ENCODE results near the gene TMEM128.
"Not testable (repeated sequence)": the region's sequence is repeated elsewhere in the genome, so short reads cannot be mapped to it uniquely, and the experiment has no call there.

TMEM128 gene

GRCh38 chr4:4254666-4255065 is 6.6 kb upstream of the TMEM128 start:
- DNase-seq (ENCODE audit: low spot score) = no peak

DNA sequence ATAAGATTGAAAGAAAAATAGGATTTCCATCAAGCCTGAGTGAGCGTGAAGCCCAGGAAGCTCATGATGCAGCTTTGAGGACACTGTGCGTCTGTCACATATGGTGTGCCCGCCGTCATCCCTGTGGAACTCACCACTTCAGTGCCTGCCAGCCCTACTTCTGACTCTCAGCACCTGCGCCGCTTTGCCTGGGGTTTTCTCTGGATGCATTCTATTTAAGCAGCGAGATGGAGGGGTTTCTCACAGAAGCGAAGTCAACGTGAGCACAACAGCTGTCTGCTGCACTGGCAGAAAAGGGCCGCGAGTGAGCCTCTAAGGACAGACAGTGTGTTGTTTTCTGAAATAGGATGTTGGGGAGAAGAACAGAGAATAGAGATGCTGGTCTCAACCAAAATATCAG is 6.2 kb upstream of the TMEM128 start:
- DNase-seq (ENCODE audit: low spot score) = no peak

- no peak for DNase-seq (ENCODE audit: low spot score)
Observed at GRCh38 chr4:4249866-4250265, 1.8 kb upstream of the TMEM128 start.

DNA sequence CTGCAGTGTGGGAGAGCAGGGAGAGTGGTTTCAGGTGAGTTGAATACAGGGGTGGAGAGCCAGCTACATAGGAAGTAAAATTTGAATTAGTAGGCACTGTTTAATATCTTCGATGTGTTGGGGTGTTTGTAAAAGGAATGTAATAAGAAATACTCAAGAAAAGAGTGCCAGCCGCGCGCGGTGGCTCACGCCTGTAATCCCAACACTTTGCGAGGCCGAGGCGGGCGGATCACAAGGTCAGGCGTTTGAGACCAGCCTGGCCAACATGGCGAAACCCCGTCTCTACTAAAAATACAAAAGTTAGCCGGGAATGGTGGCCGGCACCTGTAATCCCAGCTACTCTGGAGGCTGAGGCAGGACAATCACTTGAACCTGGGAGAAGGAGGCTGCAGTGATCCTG is 1.3 kb upstream of the TMEM128 start:
- not testable (repeated sequence) for DNase-seq (ENCODE audit: low spot score)

- no peak for DNase-seq (ENCODE audit: low spot score)
Observed at GRCh38 chr4:4248885-4249203, 821 bp upstream of the TMEM128 start.

- no peak for DNase-seq (ENCODE audit: low spot score)
Observed at GRCh38 chr4:4247696-4248028, 361 bp downstream of the TMEM128 start.

GRCh38 chr4:4245172-4245571 is 2.9 kb downstream of the TMEM128 start:
- no peak for DNase-seq (ENCODE audit: low spot score)

- not testable (repeated sequence) for DNase-seq (ENCODE audit: low spot score)
Observed at GRCh38 chr4:4239551-4239950, 8.5 kb downstream of the TMEM128 start.

- DNase-seq (ENCODE audit: low spot score) = no peak
Observed at GRCh38 chr4:4233610-4234009, 14.4 kb downstream of the TMEM128 start.

- DNase-seq (ENCODE audit: low spot score) = no peak
Observed at GRCh38 chr4:4228356-4228668, 19.7 kb downstream of the TMEM128 start.

DNA sequence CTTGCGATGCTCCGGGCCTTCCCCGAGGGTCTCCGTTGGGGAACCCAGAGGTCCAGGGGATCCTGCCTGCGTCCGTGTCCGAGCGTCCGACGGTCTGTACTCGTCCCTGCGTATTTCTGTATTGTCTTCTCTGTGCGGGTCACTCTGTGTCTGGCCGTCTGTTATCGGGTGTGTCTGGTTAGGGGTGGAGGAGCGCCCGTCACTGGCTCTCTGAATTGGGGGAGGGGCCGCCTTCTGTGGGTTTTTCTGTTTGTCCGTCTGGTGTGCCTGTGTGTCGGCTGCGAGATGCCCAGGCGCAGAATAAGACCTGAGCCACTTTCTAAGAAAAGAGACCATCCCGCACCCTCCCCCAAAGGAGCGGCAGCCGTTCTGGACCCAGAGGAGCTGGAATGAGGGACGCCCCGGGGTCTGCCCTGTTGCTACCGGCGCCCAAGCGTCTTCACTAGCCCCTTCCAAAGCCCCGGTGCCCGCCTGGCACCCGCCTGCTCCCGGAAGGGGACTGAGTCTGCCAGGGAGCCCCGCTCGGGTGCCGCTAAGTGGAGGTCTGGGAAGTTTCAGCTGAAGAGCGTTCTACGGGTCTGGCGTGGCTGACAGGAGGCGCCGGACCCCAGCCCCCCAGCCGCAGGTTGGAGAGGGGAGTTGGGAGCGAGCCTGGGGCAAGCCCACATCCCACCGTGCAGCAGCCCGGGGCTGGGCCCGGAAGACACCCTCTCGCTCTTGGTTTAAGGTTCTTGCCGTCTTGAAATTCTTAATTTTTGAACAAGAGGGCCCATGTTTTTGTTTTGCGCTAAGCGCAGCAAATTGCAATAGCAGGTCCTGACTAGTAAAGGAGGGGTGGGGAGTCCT is 20.3 kb downstream of the TMEM128 start:
- DNase-seq (ENCODE audit: low spot score) = no peak

DNA sequence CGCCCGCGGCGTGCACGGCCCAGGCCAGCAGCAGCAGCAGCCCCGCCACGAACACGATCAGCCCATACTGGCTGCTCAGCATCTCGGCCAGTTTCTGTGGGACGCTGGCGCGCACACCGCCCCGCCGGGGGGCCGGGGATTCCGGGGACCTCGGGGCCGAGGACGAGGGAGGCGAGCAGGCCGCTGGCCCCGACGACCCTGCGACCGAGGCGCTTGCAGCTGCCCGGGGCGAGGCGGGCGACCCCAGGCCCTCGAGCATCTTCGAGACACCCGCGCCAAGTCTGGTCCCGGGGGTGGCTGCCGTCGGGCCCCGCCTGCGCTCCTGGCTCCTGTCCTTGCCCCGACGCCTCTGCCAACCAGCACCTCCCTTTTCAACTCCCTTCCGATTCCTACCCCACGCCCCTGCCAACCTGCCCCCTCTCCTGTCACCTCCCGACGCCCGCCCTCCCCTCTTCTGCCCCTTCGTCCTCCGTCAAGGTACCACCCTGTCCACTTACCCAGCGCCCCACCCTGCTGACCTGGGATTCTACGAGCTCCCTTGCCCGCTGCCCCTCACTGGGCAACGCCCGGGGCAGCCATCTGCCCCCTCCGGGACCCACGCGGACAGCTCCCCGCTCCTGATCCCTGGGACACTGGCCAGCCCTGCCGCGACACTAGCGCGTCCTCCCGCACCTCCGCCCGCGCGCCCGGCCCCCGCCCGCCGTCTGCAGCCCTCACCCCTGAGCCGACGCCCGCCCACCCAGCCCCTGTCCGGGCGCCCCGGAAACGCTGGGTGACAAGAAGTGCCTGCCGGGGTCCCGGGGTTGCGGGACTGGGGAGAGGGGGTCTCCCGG is 21.2 kb downstream of the TMEM128 start, which contains the start of gene OTOP1:
TSS of gene OTOP1 (minus strand) at position 324 of the 833 bp plus-strand sequence. CDS start at position 259, 65 bp downstream.
- DNase-seq (ENCODE audit: low spot score) = no peak

- DNase-seq (ENCODE audit: low spot score) = no peak
Observed at GRCh38 chr4:4225915-4226605, 22.0 kb downstream of the TMEM128 start.

DNA sequence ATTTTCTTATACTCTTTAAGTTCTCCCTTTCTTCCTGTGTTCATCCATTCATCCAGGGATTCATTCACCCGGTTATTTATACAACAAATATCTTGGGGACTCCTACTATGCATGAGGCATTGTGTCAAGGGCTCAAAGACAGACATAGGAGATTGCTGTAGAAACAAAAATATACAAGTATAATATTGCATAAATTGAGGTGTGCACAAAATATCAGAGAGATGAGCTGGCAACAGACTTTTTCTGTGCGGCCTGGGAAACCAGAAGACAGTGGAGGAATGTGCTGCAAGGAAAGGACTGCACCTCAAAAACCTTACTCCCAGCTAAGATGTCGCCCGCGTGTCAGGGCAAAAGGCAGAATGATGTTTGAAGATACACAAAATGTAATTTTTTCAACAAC is 30.9 kb downstream of the TMEM128 start:
- DNase-seq (ENCODE audit: low spot score) = no peak

DNA sequence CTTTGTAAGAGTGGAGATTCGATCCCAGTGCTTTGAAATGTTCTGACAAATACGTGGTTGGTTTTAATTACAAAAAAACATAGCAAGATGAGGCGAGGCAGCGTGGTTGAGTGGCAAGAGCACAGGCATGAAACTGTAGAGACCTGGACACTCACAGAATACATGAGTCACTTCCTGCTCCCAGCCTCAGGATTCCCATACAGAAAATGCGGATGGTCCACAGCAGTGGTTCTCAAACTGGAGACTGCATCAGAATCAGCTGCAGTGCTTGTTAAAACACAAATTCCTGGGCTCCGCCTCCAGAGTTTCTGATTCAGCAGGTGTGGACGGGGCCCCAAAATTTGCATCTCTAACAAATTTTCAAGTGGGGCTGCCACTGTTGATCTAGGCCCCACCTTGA is 31.4 kb downstream of the TMEM128 start:
- no peak for DNase-seq (ENCODE audit: low spot score)

GRCh38 chr4:4213674-4214073 is 34.3 kb downstream of the TMEM128 start:
- not testable (repeated sequence) for DNase-seq (ENCODE audit: low spot score)

DNA sequence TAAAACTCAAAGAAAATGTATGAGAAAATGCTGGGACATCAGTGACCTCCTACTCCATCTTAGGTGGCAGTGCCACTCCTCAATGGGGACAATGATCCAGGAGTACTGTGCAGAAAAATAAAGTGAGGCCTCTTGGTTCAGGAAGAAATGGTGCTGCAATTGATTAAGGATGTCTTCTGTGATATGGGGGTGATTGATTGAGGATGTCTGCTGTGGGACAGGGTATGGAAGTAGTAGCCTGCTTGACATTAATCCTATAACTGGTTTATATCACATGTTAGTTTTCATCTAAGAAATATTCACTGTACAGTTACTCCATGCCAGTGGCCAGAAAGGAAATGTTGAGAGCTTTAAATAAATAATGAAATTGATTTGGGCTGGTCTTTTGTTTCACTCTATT is 41.8 kb downstream of the TMEM128 start:
- DNase-seq (ENCODE audit: low spot score) = no peak

GRCh38 chr4:4204401-4204745 is 43.6 kb downstream of the TMEM128 start:
- no peak for DNase-seq (ENCODE audit: low spot score)

DNA sequence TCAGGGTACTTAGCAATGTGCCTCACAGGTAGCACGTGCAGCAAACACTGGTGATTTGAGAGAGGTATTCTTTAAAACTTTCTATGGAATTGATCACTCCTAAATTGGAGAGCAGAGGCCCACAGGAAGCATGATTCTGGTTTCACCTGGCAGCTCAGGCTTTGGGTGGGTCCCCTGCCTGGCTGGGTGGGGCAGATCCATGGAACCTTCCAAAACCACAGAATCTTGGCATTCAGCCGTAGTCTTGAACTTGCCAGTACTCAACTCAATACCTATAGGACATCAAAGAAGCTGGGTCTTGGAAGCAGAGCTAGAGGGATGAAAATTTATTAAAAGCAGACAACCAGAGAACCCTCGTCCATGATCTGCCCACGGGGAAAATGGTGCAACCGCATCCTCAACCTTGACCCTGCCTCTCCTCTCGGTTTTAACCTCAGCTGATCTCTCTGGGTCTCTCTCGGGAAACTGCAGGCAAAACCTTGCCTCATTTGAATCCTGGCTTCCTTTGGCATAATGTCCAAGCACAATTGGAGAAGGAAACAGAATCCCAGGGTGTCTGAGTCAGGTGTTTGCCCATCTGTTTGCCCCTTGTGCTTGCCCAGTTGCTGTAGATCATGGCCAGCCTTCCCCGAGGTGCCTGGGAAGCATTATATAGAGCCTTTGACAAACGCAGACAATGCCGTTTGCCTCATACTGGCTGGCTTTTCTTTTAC is 44.2 kb downstream of the TMEM128 start:
- no peak for DNase-seq (ENCODE audit: low spot score)

DNA sequence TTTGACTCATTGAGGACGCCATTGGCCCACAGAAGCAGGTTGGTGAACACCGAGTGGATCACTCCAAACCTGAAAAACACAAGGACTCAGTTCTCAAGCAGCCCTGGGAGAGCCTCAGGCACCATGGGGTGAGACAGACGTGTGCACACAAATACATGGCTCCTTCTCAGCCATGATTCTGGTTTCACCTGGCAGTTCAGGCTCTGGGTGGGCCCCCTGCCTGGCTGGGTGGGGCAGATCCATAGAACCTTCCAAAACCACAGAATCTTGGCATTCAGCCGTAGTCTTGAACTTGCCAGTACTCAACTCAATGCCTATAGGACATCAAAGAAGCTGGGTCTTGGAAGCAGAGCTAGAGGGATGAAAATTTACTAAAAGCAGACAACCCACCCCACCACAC is 45.5 kb downstream of the TMEM128 start:
- DNase-seq (ENCODE audit: low spot score) = no peak

- DNase-seq (ENCODE audit: low spot score) = no peak
Observed at GRCh38 chr4:4200624-4201023, 47.4 kb downstream of the TMEM128 start.

DNA sequence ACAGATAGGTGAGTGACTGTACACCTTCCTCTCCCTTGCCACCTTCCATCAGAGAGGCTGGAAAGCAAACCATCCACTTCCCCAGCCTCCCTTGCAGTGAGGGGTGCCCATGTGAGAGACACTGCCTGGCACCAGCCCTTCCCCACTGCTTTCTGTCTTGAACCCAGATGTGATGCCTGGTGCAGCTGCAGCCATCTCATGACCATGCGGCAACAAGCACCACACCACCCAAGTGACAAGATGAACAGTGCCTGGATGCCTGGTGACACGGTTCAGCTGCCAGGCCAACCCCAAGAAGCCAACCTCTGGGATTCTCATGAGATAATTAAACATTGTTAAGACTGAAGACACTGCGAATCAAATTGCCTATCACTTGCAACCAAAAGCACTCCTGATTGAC is 52.7 kb downstream of the TMEM128 start:
- DNase-seq (ENCODE audit: low spot score) = no peak
